Mesothelial cell of epicardium (in vitro differentiated cells): Measurements from ENCODE around the gene RNF186. TPM values are rescaled to one million over a fixed set of nuclear protein-coding genes. Genes with fewer than 3 reads are reported as not detected.

ENCODE experiments used
- DNase-seq, 2 experiments: peaks; one replicate each; pipeline ENCODE4 v3.0.0; 2021; ENCODE audit warnings: low spot score in 2 of 2; ENCODE audit not compliant: unreplicated experiment in 2 of 2
- H3K27ac Mint-ChIP-seq: 2 replicates; pipeline ENCODE4 v1.8.0; 2021; ENCODE audit warnings: mixed read lengths
- H3K27me3 Mint-ChIP-seq: 2 replicates; pipeline ENCODE4 v1.8.0; 2021; ENCODE audit warnings: low read depth, mixed read lengths
- H3K36me3 Mint-ChIP-seq: 2 replicates; pipeline ENCODE4 v1.8.0; 2021; ENCODE audit warnings: mixed read lengths
- H3K4me1 Mint-ChIP-seq: 2 replicates; pipeline ENCODE4 v1.8.0; 2021; ENCODE audit warnings: mixed read lengths
- H3K4me3 Mint-ChIP-seq: 2 replicates; pipeline ENCODE4 v1.8.0; 2021; ENCODE audit warnings: mild to moderate bottlenecking, moderate library complexity, mixed read lengths
- H3K9me3 Mint-ChIP-seq: 2 replicates; pipeline ENCODE4 v1.8.0; 2021; ENCODE audit warnings: mixed read lengths
- total RNA-seq: library from RNA; stranded (reverse); gene quantifications from 3 replicates; pipeline ENCODE4 v1.2.1, GENCODE V29; 2021
- TF ChIP-seq, protein P1 (sequence below): fragments of 200-600 bp; sonication (generic); IDR thresholded peaks from one replicate; pipeline ENCODE4 v1.5.0; 2021; ENCODE audit warnings: antibody characterized with exemption; ENCODE audit not compliant: unreplicated experiment

The RNF186 gene
- total RNA-seq, 1 donor from 2014 or later, result not detected

DNA sequence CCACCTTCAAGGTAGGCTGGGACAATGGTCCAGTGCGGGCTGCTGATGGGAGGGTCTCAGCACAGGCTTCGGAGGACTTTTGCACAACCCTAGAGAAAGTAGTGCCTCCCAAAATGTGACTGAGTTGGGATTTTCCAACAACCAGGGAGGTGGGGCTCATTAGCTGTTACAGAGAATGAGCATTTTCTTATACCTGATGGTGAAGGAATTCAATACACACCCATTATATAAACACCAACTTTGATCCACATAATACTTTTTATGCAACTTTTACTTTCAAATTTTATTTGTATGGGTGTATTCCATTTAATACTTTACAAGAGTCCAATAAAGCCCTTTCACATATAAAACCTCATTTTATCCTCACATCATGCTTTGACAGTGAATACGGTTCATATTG is 31.3 kb upstream of the RNF186 start:
- no peak overlapping the region for H3K27ac Mint-ChIP-seq
- no peaks in the 10 kb centered on the region for H3K9me3 Mint-ChIP-seq
- no peaks in the 10 kb centered on the region for H3K27me3 Mint-ChIP-seq
- TF ChIP-seq, protein P1, sequence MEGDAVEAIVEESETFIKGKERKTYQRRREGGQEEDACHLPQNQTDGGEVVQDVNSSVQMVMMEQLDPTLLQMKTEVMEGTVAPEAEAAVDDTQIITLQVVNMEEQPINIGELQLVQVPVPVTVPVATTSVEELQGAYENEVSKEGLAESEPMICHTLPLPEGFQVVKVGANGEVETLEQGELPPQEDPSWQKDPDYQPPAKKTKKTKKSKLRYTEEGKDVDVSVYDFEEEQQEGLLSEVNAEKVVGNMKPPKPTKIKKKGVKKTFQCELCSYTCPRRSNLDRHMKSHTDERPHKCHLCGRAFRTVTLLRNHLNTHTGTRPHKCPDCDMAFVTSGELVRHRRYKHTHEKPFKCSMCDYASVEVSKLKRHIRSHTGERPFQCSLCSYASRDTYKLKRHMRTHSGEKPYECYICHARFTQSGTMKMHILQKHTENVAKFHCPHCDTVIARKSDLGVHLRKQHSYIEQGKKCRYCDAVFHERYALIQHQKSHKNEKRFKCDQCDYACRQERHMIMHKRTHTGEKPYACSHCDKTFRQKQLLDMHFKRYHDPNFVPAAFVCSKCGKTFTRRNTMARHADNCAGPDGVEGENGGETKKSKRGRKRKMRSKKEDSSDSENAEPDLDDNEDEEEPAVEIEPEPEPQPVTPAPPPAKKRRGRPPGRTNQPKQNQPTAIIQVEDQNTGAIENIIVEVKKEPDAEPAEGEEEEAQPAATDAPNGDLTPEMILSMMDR, result no peak
- peaks cover 21% of the 10 kb centered on the region for H3K4me1 Mint-ChIP-seq
- DNase-seq, result no peak
- H3K36me3 Mint-ChIP-seq, result no peaks in the 10 kb centered on the region
- no peak overlapping the region for H3K4me3 Mint-ChIP-seq

DNA sequence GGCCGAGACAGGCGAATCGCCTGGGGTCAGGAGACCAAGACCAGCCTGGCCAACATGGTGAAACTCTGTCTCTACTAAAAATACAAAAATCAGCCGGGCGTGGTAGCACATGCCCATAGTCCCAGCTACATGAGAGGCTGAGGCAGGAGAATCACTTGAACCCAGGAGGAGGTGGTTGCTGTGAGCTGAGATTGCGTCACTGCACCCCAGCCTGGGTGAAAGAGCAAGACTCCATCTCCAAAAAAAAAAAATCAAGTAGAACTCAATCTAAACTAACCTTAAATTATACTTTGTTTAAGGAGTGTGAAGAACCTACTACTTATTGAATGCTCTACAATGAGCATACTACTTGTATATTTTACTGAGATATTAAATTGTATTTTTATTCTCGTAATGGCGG is 30.5 kb upstream of the RNF186 start:
- H3K4me1 Mint-ChIP-seq, result peaks cover 21% of the 10 kb centered on the region
- H3K9me3 Mint-ChIP-seq, result no peaks in the 10 kb centered on the region
- no peak overlapping the region for H3K4me3 Mint-ChIP-seq
- TF ChIP-seq, protein P1, result no peak
- H3K27ac Mint-ChIP-seq, result no peak overlapping the region
- no peaks in the 10 kb centered on the region for H3K36me3 Mint-ChIP-seq
- no peak for DNase-seq
- H3K27me3 Mint-ChIP-seq, result no peaks in the 10 kb centered on the region

DNA sequence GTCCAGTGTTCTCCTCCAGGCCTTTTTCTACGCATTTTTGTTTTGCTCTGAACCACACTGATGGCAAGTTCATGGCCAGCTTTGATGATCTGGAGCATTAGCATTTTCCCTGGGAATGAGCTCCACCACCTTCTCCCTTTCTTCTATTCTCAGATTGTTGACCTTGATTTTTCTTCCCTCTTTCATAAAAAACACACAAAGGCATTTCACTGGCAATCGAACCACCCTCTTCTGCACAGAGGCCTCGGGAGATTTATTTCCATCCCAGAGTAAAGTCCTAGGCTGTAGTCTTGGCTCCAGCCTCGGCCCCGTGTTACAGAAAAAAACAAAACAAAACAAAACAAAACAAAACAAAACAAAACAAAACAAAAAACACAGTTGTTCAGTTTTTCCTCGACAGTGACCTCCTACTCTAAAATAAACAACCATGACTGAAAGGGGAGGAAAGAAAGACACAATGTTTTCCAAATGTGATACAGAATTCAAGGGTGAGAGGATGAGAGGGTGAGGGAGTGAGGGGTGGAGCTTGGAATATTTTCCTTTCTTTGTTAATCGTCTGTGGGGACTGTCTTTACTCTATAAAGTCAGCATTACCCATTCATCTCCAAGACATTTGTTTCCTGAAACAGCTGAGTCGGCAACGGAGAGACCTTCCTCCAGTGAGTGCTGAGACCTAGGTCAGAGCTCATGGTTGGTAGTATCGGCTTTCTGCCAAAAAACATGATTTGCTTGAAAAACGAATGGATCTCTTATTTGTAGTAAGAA is 29.8 kb upstream of the RNF186 start:
- TF ChIP-seq, protein P1, result no peak
- no peak for DNase-seq
- Mint-ChIP-seq H3K27ac (peak overlapping the region; percentile 11), H3K36me3 (no peaks in the 10 kb centered on the region), H3K4me3 (no peak overlapping the region), H3K9me3 (no peaks in the 10 kb centered on the region), H3K27me3 (no peaks in the 10 kb centered on the region), H3K4me1 (peaks cover 15% of the 10 kb centered on the region)

DNA sequence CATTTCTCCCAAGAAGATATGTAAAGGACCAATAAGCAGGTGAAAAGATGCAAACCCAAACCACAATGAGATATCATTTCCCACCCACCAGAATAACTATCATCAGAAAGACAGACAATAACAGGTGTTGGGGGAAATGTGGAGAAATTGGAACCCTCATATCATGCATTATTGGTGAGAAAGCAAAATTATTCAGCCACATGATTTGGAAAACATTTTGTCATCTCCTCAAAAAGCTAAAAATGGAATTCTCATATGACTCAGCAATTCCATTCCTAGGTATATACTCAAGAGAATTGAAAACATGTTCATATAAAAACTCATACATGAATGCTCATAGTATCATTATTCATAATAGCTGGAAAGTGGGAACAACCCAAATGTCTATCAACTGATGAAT is 25.1 kb upstream of the RNF186 start:
- no peak overlapping the region for H3K4me3 Mint-ChIP-seq
- no peaks in the 10 kb centered on the region for H3K36me3 Mint-ChIP-seq
- peaks cover 20% of the 10 kb centered on the region for H3K27me3 Mint-ChIP-seq
- no peaks in the 10 kb centered on the region for H3K9me3 Mint-ChIP-seq
- peaks cover 7% of the 10 kb centered on the region for H3K4me1 Mint-ChIP-seq
- TF ChIP-seq, protein P1, result no peak
- no peak for DNase-seq
- no peak overlapping the region for H3K27ac Mint-ChIP-seq

DNA sequence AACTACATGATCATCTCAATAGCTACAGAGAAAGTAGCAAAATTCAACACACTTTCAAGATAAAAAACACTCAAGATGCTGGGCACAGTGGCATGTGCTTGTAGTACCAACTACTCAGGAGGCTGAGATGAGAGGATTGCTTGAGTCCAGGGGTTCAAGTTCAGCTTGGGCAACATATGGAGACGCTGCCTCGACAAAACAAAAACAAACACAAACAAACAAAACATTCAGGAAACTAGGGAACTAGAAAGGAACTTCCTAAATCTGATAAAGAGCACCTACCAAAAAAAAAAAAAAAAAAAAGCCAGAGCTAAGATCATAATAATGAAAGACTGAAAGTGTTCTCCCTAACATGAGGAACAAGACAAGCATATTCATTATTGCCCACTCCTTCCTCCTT is 22.8 kb upstream of the RNF186 start:
- peaks cover 26% of the 10 kb centered on the region for H3K27me3 Mint-ChIP-seq
- DNase-seq, result no peak
- H3K9me3 Mint-ChIP-seq, result no peaks in the 10 kb centered on the region
- TF ChIP-seq, protein P1, result no peak
- H3K4me1 Mint-ChIP-seq, result no peaks in the 10 kb centered on the region
- no peak overlapping the region for H3K27ac Mint-ChIP-seq
- H3K36me3 Mint-ChIP-seq, result no peaks in the 10 kb centered on the region
- H3K4me3 Mint-ChIP-seq, result no peak overlapping the region

DNA sequence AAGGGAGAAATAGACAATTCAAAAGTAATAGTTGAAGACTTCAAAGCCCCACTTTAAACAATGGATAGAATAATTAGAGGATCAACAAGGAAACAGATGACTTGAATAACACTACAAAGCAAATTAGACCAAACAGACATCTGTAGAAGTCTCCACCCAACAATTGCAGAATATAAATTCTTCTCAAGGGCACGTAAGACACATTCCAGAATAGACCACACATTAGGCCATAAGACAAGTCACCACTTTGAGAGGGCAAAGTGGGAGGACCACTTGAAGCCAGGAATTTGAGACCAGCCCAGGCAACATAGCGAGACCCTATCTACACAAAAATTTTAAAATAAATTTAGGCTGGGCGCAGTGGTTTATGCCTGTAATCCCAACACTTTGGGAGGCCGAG is 20.5 kb upstream of the RNF186 start:
- no peaks in the 10 kb centered on the region for H3K36me3 Mint-ChIP-seq
- H3K4me1 Mint-ChIP-seq, result no peaks in the 10 kb centered on the region
- H3K9me3 Mint-ChIP-seq, result peaks cover 12% of the 10 kb centered on the region
- peaks cover 30% of the 10 kb centered on the region for H3K27me3 Mint-ChIP-seq
- no peak overlapping the region for H3K4me3 Mint-ChIP-seq
- TF ChIP-seq, protein P1, result no peak
- no peak for DNase-seq
- H3K27ac Mint-ChIP-seq, result no peak overlapping the region
